Hepatocyte (in vitro differentiated cells): Measurements from ENCODE around the gene DAB2IP.

Experiments
- CTCF ChIP-seq: fragments of 200-600 bp; sonication (generic); IDR thresholded peaks from 2 replicates; pipeline ENCODE4 v1.5.1; 2016; ENCODE audit warnings: antibody characterized with exemption, mild to moderate bottlenecking; ENCODE audit not compliant: poor library complexity
- EZH2 ChIP-seq: fragments of 200-600 bp; sonication (generic); IDR thresholded peaks from 2 replicates; pipeline ENCODE4 v1.6.1; 2016; ENCODE audit warnings: antibody characterized with exemption, mild to moderate bottlenecking, borderline replicate concordance
- EZH2phosphoT487 ChIP-seq: fragments of 200-600 bp; sonication (generic); IDR thresholded peaks from one replicate; pipeline ENCODE4 v1.6.1; 2018; ENCODE audit warnings: antibody characterized with exemption, mild to moderate bottlenecking, low read depth, moderate library complexity; ENCODE audit not compliant: unreplicated experiment, severe bottlenecking

DNA sequence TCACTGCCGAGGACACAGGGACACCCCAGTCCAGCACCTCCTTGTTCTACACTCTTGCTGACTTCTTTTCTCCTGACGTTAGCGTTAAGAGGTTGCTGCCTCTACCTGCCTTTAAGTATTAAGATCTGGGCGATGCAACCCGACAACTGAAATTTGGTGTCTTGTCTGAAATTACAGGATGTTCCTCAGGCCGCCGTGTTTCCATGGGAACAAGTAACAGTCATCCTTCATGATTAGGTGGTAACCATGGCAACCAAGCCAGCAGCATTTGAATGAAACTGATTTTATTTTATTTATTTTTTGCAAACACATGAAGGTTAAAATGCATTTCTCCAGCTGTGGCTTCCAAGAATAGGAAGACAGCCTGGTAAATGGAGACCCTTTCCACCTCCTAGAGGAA, 20.8 kb downstream of the DAB2IP start:
- no peak for TF ChIP-seq EZH2
- TF ChIP-seq CTCF = no peak
- TF ChIP-seq EZH2phosphoT487 = no peak
